NT2/D1 (cell line): Measurements from ENCODE around the gene IL10RB.

Experiments used
- DNase-seq: peaks from one replicate; pipeline ENCODE4 v3.0.0-alpha.2; 2011; ENCODE audit warnings: low read depth, low spot score
- H3K27me3 ChIP-seq: 2 replicates; pipeline ENCODE4 v1.6.0; 2011; ENCODE audit warnings: mild to moderate bottlenecking; ENCODE audit not compliant: insufficient read length, insufficient read depth
- H3K36me3 ChIP-seq: 2 replicates; pipeline ENCODE4 v1.6.1; 2011; ENCODE audit warnings: mild to moderate bottlenecking, low read length, mixed read lengths; ENCODE audit not compliant: insufficient read depth, insufficient read length
- H3K4me1 ChIP-seq: 2 replicates; pipeline ENCODE4 v1.5.1; 2011; ENCODE audit not compliant: insufficient read depth, insufficient read length
- H3K4me3 ChIP-seq: 2 replicates; pipeline ENCODE4 v1.5.1; 2011; ENCODE audit warnings: low read depth; ENCODE audit not compliant: insufficient read length
- H3K9ac ChIP-seq: 2 replicates; pipeline ENCODE4 v1.6.0; 2011; ENCODE audit warnings: low read depth; ENCODE audit not compliant: insufficient read length
- H3K9me3 ChIP-seq: 2 replicates; pipeline ENCODE4 v1.5.1; 2011; ENCODE audit warnings: mild to moderate bottlenecking, low read length; ENCODE audit not compliant: insufficient read depth
- SUZ12 ChIP-seq: IDR thresholded peaks from 2 replicates; pipeline ENCODE4 v1.6.1; 2011; ENCODE audit not compliant: insufficient read length, insufficient read depth; ENCODE audit errors: extremely low read depth
- YY1 ChIP-seq: IDR thresholded peaks from 2 replicates; pipeline ENCODE4 v1.6.1; 2011; ENCODE audit not compliant: insufficient read length, insufficient read depth
- ZNF274 ChIP-seq: IDR thresholded peaks from 2 replicates; pipeline ENCODE4 v1.6.1; 2011; ENCODE audit warnings: mild to moderate bottlenecking, low read depth, low read length

Gene IL10RB

GRCh38 chr21:33305344-33305671, 39.1 kb downstream of the IL10RB start:
- no peaks in the 10 kb centered on the region for H3K36me3 ChIP-seq
- TF ChIP-seq SUZ12 (no peak), YY1 (no peak), ZNF274 (no peak)
- H3K4me3 ChIP-seq: no peak overlapping the region
- DNase-seq: no peak
- H3K27me3 ChIP-seq: no peaks in the 10 kb centered on the region
- no peaks in the 10 kb centered on the region for H3K4me1 ChIP-seq
- no peak overlapping the region for H3K9ac ChIP-seq
- H3K9me3 ChIP-seq: no peaks in the 10 kb centered on the region

- TF ChIP-seq ZNF274 (no peak), YY1 (no peak), SUZ12 (no peak)
- DNase-seq: no peak
- H3K4me1 ChIP-seq: no peaks in the 10 kb centered on the region
- no peak overlapping the region for H3K9ac ChIP-seq
- no peaks in the 10 kb centered on the region for H3K27me3 ChIP-seq
- no peaks in the 10 kb centered on the region for H3K36me3 ChIP-seq
- H3K4me3 ChIP-seq: no peak overlapping the region
- H3K9me3 ChIP-seq: no peaks in the 10 kb centered on the region
Observed at GRCh38 chr21:33305938-33306337, 39.8 kb downstream of the IL10RB start.

- H3K9me3 ChIP-seq: no peaks in the 10 kb centered on the region
- DNase-seq: no peak
- no peaks in the 10 kb centered on the region for H3K4me1 ChIP-seq
- no peak overlapping the region for H3K9ac ChIP-seq
- TF ChIP-seq ZNF274 (no peak), YY1 (no peak), SUZ12 (no peak)
- no peaks in the 10 kb centered on the region for H3K27me3 ChIP-seq
- no peak overlapping the region for H3K4me3 ChIP-seq
- no peaks in the 10 kb centered on the region for H3K36me3 ChIP-seq
Observed at GRCh38 chr21:33308586-33309490, 42.7 kb downstream of the IL10RB start.

- no peaks in the 10 kb centered on the region for H3K27me3 ChIP-seq
- no peak for TF ChIP-seq SUZ12
- no peak for TF ChIP-seq YY1
- TF ChIP-seq ZNF274: no peak
- no peaks in the 10 kb centered on the region for H3K36me3 ChIP-seq
- DNase-seq: no peak
- no peaks in the 10 kb centered on the region for H3K9me3 ChIP-seq
- H3K4me1 ChIP-seq: no peaks in the 10 kb centered on the region
- no peak overlapping the region for H3K4me3 ChIP-seq
- no peak overlapping the region for H3K9ac ChIP-seq
Observed at GRCh38 chr21:33309778-33310177, 43.6 kb downstream of the IL10RB start.

- H3K4me1 ChIP-seq: no peaks in the 10 kb centered on the region
- H3K4me3 ChIP-seq: no peak overlapping the region
Observed at GRCh38 chr21:33312121-33312520, 46.0 kb downstream of the IL10RB start.

GRCh38 chr21:33313183-33313582, 47.0 kb downstream of the IL10RB start:
- no peak for DNase-seq
- H3K9me3 ChIP-seq: no peaks in the 10 kb centered on the region
- H3K4me3 ChIP-seq: no peak overlapping the region
- no peak overlapping the region for H3K9ac ChIP-seq
- TF ChIP-seq ZNF274: no peak
- no peak for TF ChIP-seq YY1
- no peak for TF ChIP-seq SUZ12
- no peaks in the 10 kb centered on the region for H3K4me1 ChIP-seq
- no peaks in the 10 kb centered on the region for H3K36me3 ChIP-seq
- no peaks in the 10 kb centered on the region for H3K27me3 ChIP-seq

More at GRCh38 chr21:33312121-33312520, 46.0 kb downstream of the IL10RB start:
- TF ChIP-seq SUZ12: no peak
- no peak for TF ChIP-seq ZNF274
- TF ChIP-seq YY1: no peak
- no peaks in the 10 kb centered on the region for H3K27me3 ChIP-seq
- H3K36me3 ChIP-seq: no peaks in the 10 kb centered on the region
- H3K9ac ChIP-seq: no peak overlapping the region
- no peak for DNase-seq
- H3K9me3 ChIP-seq: no peaks in the 10 kb centered on the region

GRCh38 chr21:33313611-33314010, 47.4 kb downstream of the IL10RB start:
- Histone ChIP-seq H3K4me3 (no peak overlapping the region), H3K9me3 (no peaks in the 10 kb centered on the region), H3K27me3 (no peaks in the 10 kb centered on the region), H3K9ac (no peak overlapping the region), H3K4me1 (no peaks in the 10 kb centered on the region), H3K36me3 (no peaks in the 10 kb centered on the region)
- DNase-seq: no peak
- TF ChIP-seq ZNF274 (no peak), YY1 (no peak), SUZ12 (no peak)
